Thyroid gland (tissue), 4 donors: Measurements from ENCODE around the gene MRGPRX2. TPM values are rescaled to one million over a fixed set of nuclear protein-coding genes. Genes with fewer than 3 reads are reported as not detected.

Experiments used
- DNase-seq, 2 donors: peaks; one replicate each; pipeline ENCODE4 v3.0.0-alpha.2; 2019
- H3K27ac ChIP-seq, 3 donors: fragments of 200-600 bp; sonication (generic); 1 replicate in 2 of 3; 2 replicates in 1 of 3; pipeline ENCODE4 v1.5.1; 2016 to 2019; ENCODE audit warnings: mild to moderate bottlenecking in 1 of 3, moderate library complexity in 1 of 3
- H3K27me3 ChIP-seq: fragments of 200-600 bp; sonication (generic); one replicate; pipeline ENCODE4 v1.5.1; 2019
- H3K36me3 ChIP-seq, 2 donors: fragments of 200-600 bp; sonication (generic); one replicate each; pipeline ENCODE4 v1.5.1; 2016 to 2019
- H3K4me1 ChIP-seq, 2 donors: fragments of 200-600 bp; sonication (generic); one replicate each; pipeline ENCODE4 v1.5.1; 2017 to 2019
- H3K4me3 ChIP-seq, 3 donors: fragments of 200-600 bp; sonication (generic); replicated peaks in 1 of 3; 1 replicate in 2 of 3; 2 replicates in 1 of 3; pipeline ENCODE4 v1.5.1; 2016; ENCODE audit warnings: mild to moderate bottlenecking in 1 of 3
- H3K9me3 ChIP-seq: fragments of 200-600 bp; sonication (generic); one replicate; pipeline ENCODE4 v1.5.1; 2017
- POLR2A ChIP-seq, 2 donors: fragments of 450-650 bp; IDR thresholded peaks; one replicate each; pipeline ENCODE4 v1.6.1; 2017; ENCODE audit warnings: antibody characterized with exemption in 2 of 2, mild to moderate bottlenecking in 2 of 2, moderate library complexity in 1 of 2
- WGBS, 2 donors: methylation state at CpG; one replicate each; pipeline ENCODE4 v1.1.5; 2017; 5-methylcytosine and 5-hydroxymethylcytosine counted together
- intact Hi-C: fragments of 100-400 bp; cut with DNase I; formaldehyde crosslinking; loops from one replicate; pipeline ENCODE4 v1.15.1; 2023
- total RNA-seq, 4 donors: library from RNA; depleted of rRNA; stranded (reverse); fragments of >200 nt; gene quantifications; one replicate each; pipeline ENCODE4 v1.2.3, GENCODE V29; 2016
- TF ChIP-seq, protein P1 (sequence below), 6 experiments: fragments of 200-600 bp in 3 of 6; fragments of 450-650 bp in 3 of 6; sonication (generic) in 3 of 6; IDR thresholded peaks; one replicate each; pipeline ENCODE4 v1.5.1; 2016 to 2019; ENCODE audit warnings: antibody characterized with exemption in 6 of 6, mild to moderate bottlenecking in 2 of 6, inconsistent platforms in 1 of 6, moderate library complexity in 1 of 6

The MRGPRX2 gene
- total RNA-seq, 4 donors from 2014 or later: not detected

DNA sequence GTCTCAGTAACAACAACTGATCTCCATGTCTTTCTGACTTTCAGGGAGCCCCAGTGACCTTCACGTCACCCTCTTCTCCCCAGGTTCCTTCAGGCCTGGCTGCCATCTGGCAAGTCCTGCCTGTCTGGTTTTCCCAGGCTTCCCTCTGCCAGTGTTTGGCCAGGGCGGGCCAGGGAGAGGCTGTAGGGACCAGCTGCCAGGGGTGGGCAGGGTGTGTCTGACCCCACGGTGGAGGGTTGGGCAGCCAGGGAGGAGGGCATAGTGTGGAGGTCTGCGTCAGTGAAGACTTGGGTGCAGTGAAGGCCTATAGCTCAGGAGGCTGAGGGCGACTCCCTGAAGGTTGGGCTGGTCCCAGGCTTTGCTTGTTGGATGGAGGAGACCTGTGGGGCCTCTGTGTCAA lies 11.9 kb upstream of the MRGPRX2 start:
- no peak overlapping the region for H3K4me3 ChIP-seq
- H3K4me1 ChIP-seq: peaks cover 3 to 9% of the 10 kb centered on the region in 2 donors
- H3K27me3 ChIP-seq: no peaks in the 10 kb centered on the region
- TF ChIP-seq, protein P1, sequence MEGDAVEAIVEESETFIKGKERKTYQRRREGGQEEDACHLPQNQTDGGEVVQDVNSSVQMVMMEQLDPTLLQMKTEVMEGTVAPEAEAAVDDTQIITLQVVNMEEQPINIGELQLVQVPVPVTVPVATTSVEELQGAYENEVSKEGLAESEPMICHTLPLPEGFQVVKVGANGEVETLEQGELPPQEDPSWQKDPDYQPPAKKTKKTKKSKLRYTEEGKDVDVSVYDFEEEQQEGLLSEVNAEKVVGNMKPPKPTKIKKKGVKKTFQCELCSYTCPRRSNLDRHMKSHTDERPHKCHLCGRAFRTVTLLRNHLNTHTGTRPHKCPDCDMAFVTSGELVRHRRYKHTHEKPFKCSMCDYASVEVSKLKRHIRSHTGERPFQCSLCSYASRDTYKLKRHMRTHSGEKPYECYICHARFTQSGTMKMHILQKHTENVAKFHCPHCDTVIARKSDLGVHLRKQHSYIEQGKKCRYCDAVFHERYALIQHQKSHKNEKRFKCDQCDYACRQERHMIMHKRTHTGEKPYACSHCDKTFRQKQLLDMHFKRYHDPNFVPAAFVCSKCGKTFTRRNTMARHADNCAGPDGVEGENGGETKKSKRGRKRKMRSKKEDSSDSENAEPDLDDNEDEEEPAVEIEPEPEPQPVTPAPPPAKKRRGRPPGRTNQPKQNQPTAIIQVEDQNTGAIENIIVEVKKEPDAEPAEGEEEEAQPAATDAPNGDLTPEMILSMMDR (IDR thresholded peaks at IDR 0.05): no peak
- TF ChIP-seq POLR2A (IDR thresholded peaks at IDR 0.05): no peak
- WGBS, 2 donors: 71 to 76% methylated on average over 4 to 5 of the region's 5 CpGs
- no peaks in the 10 kb centered on the region for H3K9me3 ChIP-seq
- peak; percentile 36 to 42 for DNase-seq
- no peaks in the 10 kb centered on the region for H3K36me3 ChIP-seq
- peak overlapping the region in 1 of 3 donors; percentile 8 for H3K27ac ChIP-seq
- intact Hi-C loops: loop anchor here (10.0 kb wide), 1 partner anchor 1062 kb away; no protein-coding TSS in a partner anchor

DNA sequence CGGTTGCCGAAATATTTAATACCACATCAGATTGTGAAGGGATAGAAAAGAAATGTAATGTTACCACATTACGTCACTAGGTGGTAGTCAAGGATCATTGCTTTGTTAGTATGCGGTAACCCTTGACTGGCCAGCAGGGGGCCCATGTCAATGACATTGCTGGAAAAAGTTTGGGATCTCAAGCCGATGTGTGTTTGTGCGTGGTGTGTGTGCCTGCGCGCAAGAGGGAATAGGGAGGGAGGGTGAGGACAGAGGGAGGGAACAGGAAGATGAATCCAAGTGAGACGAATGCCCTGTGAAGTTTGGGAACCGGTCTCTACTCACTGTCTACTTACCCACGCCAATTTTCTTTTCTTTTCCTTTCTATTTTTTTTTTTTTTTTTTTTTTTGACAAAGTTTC lies 10.7 kb upstream of the MRGPRX2 start:
- no peak for TF ChIP-seq POLR2A (IDR thresholded peaks at IDR 0.05)
- TF ChIP-seq, protein P1 (IDR thresholded peaks at IDR 0.05): peak; percentile 62 to 100 (median 92)
- 5 to 8% methylated on average over 11 of the region's 11 CpGs for WGBS, 2 donors
- intact Hi-C loops: loop anchor here (10.0 kb wide), 1 partner anchor 1064 kb away; no protein-coding TSS in a partner anchor
- Histone ChIP-seq H3K27ac (no peak overlapping the region), H3K36me3 (no peaks in the 10 kb centered on the region), H3K4me3 (no peak overlapping the region), H3K27me3 (no peaks in the 10 kb centered on the region), H3K4me1 (peaks cover 3 to 9% of the 10 kb centered on the region in 2 donors), H3K9me3 (no peaks in the 10 kb centered on the region)
- DNase-seq: peak; percentile 79 to 84

DNA sequence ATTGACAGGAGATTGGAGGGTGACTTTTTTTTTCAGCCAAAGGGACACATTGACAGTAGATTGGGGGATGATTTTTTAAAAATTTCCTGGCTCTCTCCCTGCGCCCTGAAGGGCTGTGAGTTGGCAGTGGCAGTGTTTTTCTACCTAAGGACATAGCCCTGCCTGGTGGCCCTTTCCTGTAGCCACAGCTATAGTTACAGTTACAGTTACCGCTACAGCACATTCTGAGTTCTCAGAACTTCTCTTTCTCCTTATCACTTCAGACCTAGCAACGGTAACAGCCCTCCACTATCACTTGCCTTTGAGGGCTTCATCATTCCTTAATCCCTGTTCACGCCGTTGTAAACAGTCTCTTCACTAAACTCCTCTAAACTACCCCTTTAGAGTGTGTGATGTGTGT lies 684 bp downstream of the MRGPRX2 start:
- no peak for DNase-seq
- Histone ChIP-seq H3K9me3 (no peaks in the 10 kb centered on the region), H3K27me3 (no peaks in the 10 kb centered on the region), H3K4me3 (no peak overlapping the region), H3K36me3 (no peaks in the 10 kb centered on the region), H3K4me1 (no peaks in the 10 kb centered on the region), H3K27ac (no peak overlapping the region)
- intact Hi-C loops: no loop called here
- TF ChIP-seq, protein P1 (IDR thresholded peaks at IDR 0.05): no peak
- TF ChIP-seq POLR2A (IDR thresholded peaks at IDR 0.05): no peak
- WGBS, 2 donors: 58 to 62% methylated on average over 5 of the region's 5 CpGs

DNA sequence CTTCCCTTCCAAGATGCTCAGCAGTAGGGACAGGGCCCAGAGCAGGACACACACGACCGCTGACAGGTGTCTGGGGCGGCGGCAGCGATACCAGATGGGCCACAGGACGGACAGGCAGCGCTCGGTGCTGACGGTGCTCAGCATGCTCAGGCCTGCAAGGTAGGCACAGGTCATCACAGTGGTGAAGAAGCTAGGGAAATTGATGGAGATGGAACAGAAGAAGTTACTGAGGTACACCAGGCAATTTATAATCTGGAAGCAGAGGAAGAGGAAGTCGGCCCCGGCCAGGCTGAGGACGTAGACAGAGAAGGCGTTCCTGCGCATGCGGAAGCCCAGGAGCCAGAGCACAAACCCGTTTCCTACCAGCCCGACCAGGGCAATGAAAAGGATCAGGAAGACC lies 4.6 kb downstream of the MRGPRX2 start:
- no peaks in the 10 kb centered on the region for H3K27me3 ChIP-seq
- no peak for DNase-seq
- 89 to 95% methylated on average over 17 of the region's 17 CpGs for WGBS, 2 donors
- no peaks in the 10 kb centered on the region for H3K9me3 ChIP-seq
- H3K4me3 ChIP-seq: no peak overlapping the region
- TF ChIP-seq, protein P1 (IDR thresholded peaks at IDR 0.05): no peak
- no peak for TF ChIP-seq POLR2A (IDR thresholded peaks at IDR 0.05)
- H3K4me1 ChIP-seq: no peaks in the 10 kb centered on the region
- intact Hi-C loops: no loop called here
- no peaks in the 10 kb centered on the region for H3K36me3 ChIP-seq
- no peak overlapping the region for H3K27ac ChIP-seq

DNA sequence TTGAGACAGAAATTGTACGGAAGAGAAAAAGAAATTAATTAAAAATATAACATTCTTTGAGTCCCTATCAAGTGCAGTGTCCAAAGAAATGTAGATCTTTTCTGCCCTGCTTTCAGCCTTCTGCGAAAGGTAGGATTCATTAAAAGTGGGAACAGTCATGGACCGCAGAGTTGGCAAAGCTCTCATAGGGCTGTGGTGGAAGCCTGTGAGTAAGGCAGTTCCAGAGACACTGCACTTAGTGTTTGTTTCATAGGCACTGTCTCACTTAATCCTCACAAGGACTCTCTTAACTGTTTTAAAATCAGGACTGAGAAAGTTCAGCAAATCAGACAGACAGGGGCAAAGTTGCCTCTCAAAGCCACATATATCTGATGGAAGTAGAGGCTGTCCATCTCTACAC lies 5.5 kb downstream of the MRGPRX2 start:
- DNase-seq: no peak
- H3K4me3 ChIP-seq: no peak overlapping the region
- H3K27ac ChIP-seq: no peak overlapping the region
- 79 to 88% methylated on average over 3 of the region's 3 CpGs for WGBS, 2 donors
- no peaks in the 10 kb centered on the region for H3K4me1 ChIP-seq
- intact Hi-C loops: no loop called here
- TF ChIP-seq, protein P1 (IDR thresholded peaks at IDR 0.05): no peak
- no peaks in the 10 kb centered on the region for H3K36me3 ChIP-seq
- H3K27me3 ChIP-seq: no peaks in the 10 kb centered on the region
- no peaks in the 10 kb centered on the region for H3K9me3 ChIP-seq
